NT2/D1 (cell line): ENCODE measurements around the gene C5orf47.
"Not testable (repeated sequence)": the region's sequence is repeated elsewhere in the genome, so short reads cannot be mapped to it uniquely, and the experiment has no call there.

Experiments used
- DNase-seq: peaks from one replicate; pipeline ENCODE4 v3.0.0-alpha.2; 2011; ENCODE audit warnings: low read depth, low spot score
- H3K27me3 ChIP-seq: 2 replicates; pipeline ENCODE4 v1.6.0; 2011; ENCODE audit warnings: mild to moderate bottlenecking; ENCODE audit not compliant: insufficient read length, insufficient read depth
- H3K36me3 ChIP-seq: 2 replicates; pipeline ENCODE4 v1.6.1; 2011; ENCODE audit warnings: mild to moderate bottlenecking, low read length, mixed read lengths; ENCODE audit not compliant: insufficient read depth, insufficient read length
- H3K4me1 ChIP-seq: 2 replicates; pipeline ENCODE4 v1.5.1; 2011; ENCODE audit not compliant: insufficient read depth, insufficient read length
- H3K4me3 ChIP-seq: 2 replicates; pipeline ENCODE4 v1.5.1; 2011; ENCODE audit warnings: low read depth; ENCODE audit not compliant: insufficient read length
- H3K9ac ChIP-seq: 2 replicates; pipeline ENCODE4 v1.6.0; 2011; ENCODE audit warnings: low read depth; ENCODE audit not compliant: insufficient read length
- H3K9me3 ChIP-seq: 2 replicates; pipeline ENCODE4 v1.5.1; 2011; ENCODE audit warnings: mild to moderate bottlenecking, low read length; ENCODE audit not compliant: insufficient read depth
- SUZ12 ChIP-seq: IDR thresholded peaks from 2 replicates; pipeline ENCODE4 v1.6.1; 2011; ENCODE audit not compliant: insufficient read length, insufficient read depth; ENCODE audit errors: extremely low read depth
- YY1 ChIP-seq: IDR thresholded peaks from 2 replicates; pipeline ENCODE4 v1.6.1; 2011; ENCODE audit not compliant: insufficient read length, insufficient read depth
- ZNF274 ChIP-seq: IDR thresholded peaks from 2 replicates; pipeline ENCODE4 v1.6.1; 2011; ENCODE audit warnings: mild to moderate bottlenecking, low read depth, low read length

Gene C5orf47

GRCh38 chr5:174008922-174009321 lies 20.0 kb downstream of the C5orf47 start:
- H3K9ac ChIP-seq = no peak overlapping the region
- no peak for TF ChIP-seq YY1
- TF ChIP-seq ZNF274 = no peak
- no peaks in the 10 kb centered on the region for H3K9me3 ChIP-seq
- H3K27me3 ChIP-seq = no peaks in the 10 kb centered on the region
- no peaks in the 10 kb centered on the region for H3K4me1 ChIP-seq
- H3K36me3 ChIP-seq = no peaks in the 10 kb centered on the region
- no peak for DNase-seq
- H3K4me3 ChIP-seq = no peak overlapping the region

GRCh38 chr5:174010365-174010764 lies 21.4 kb downstream of the C5orf47 start:
- no peak overlapping the region for H3K9ac ChIP-seq
- H3K4me1 ChIP-seq = no peaks in the 10 kb centered on the region
- H3K27me3 ChIP-seq = no peaks in the 10 kb centered on the region
- TF ChIP-seq SUZ12 = no peak
- no peak for TF ChIP-seq ZNF274
- no peak for TF ChIP-seq YY1
- H3K4me3 ChIP-seq = no peak overlapping the region
- no peak for DNase-seq
- H3K36me3 ChIP-seq = no peaks in the 10 kb centered on the region
- H3K9me3 ChIP-seq = no peaks in the 10 kb centered on the region

- Histone ChIP-seq H3K4me1 (no peaks in the 10 kb centered on the region), H3K27me3 (no peaks in the 10 kb centered on the region), H3K9ac (no peak overlapping the region), H3K9me3 (no peaks in the 10 kb centered on the region), H3K36me3 (no peaks in the 10 kb centered on the region), H3K4me3 (no peak overlapping the region)
- DNase-seq = no peak
- TF ChIP-seq YY1 (no peak), ZNF274 (no peak)
Measured at GRCh38 chr5:174011441-174011840, 22.5 kb downstream of the C5orf47 start.

GRCh38 chr5:174020069-174020927 lies 31.3 kb downstream of the C5orf47 start:
- not testable (repeated sequence) for H3K4me1 ChIP-seq, H3K9ac ChIP-seq, H3K36me3 ChIP-seq, H3K9me3 ChIP-seq, H3K27me3 ChIP-seq
- H3K4me3 ChIP-seq = peak overlapping the region; percentile 34
- peak; percentile 48 for DNase-seq

GRCh38 chr5:174020928-174021304 lies 31.9 kb downstream of the C5orf47 start:
- H3K9ac ChIP-seq = no peak overlapping the region
- DNase-seq = no peak
- no peaks in the 10 kb centered on the region for H3K36me3 ChIP-seq
- no peaks in the 10 kb centered on the region for H3K9me3 ChIP-seq
- no peaks in the 10 kb centered on the region for H3K27me3 ChIP-seq
- H3K4me3 ChIP-seq = no peak overlapping the region
- H3K4me1 ChIP-seq = no peaks in the 10 kb centered on the region
- TF ChIP-seq SUZ12 (no peak), YY1 (no peak), ZNF274 (no peak)

- Histone ChIP-seq H3K36me3 (no peaks in the 10 kb centered on the region), H3K9me3 (no peaks in the 10 kb centered on the region), H3K4me3 (no peak overlapping the region), H3K27me3 (no peaks in the 10 kb centered on the region), H3K4me1 (no peaks in the 10 kb centered on the region), H3K9ac (no peak overlapping the region)
- TF ChIP-seq SUZ12 (no peak), ZNF274 (no peak), YY1 (no peak)
- no peak for DNase-seq
Measured at GRCh38 chr5:174022384-174023095, 33.6 kb downstream of the C5orf47 start.

GRCh38 chr5:174030286-174030685 lies 41.3 kb downstream of the C5orf47 start:
- DNase-seq = no peak
- H3K9me3 ChIP-seq = no peaks in the 10 kb centered on the region
- H3K36me3 ChIP-seq = no peaks in the 10 kb centered on the region
- H3K27me3 ChIP-seq = no peaks in the 10 kb centered on the region
- no peak overlapping the region for H3K9ac ChIP-seq
- TF ChIP-seq SUZ12 (no peak), YY1 (no peak), ZNF274 (no peak)
- H3K4me3 ChIP-seq = no peak overlapping the region
- H3K4me1 ChIP-seq = no peaks in the 10 kb centered on the region
